HAP-1 (cell line): ENCODE measurements around the gene RAB11FIP2.

Source experiments
- DNase-seq, 2 experiments: peaks; one replicate each; pipeline ENCODE4 v3.0.0-alpha.2; 2016 to 2020; ENCODE audit warnings: low spot score in 2 of 2
- H3K27me3 ChIP-seq: fragments of 250-450 bp; sonication (Bioruptor Pico); 2 replicates; pipeline ENCODE4 v1.5.1; 2020; ENCODE audit warnings: low read depth, mild to moderate bottlenecking, moderate library complexity
- H3K36me3 ChIP-seq: fragments of 250-450 bp; sonication (Bioruptor Pico); replicated peaks from 2 replicates; pipeline ENCODE4 v1.5.1; 2020; ENCODE audit warnings: mild to moderate bottlenecking
- H3K4me1 ChIP-seq: fragments of 250-450 bp; sonication (Bioruptor Pico); 2 replicates; pipeline ENCODE4 v1.5.1; 2020; ENCODE audit warnings: mild to moderate bottlenecking
- H3K4me3 ChIP-seq: fragments of 250-450 bp; sonication (Bioruptor Pico); 2 replicates; pipeline ENCODE4 v1.5.1; 2020; ENCODE audit warnings: mild to moderate bottlenecking, moderate library complexity
- H3K9me3 ChIP-seq: fragments of 250-450 bp; sonication (Bioruptor Pico); 2 replicates; pipeline ENCODE4 v1.5.1; 2020; ENCODE audit warnings: mild to moderate bottlenecking, moderate library complexity
- in situ Hi-C: fragments of 300-500 bp; cut with MboI; formaldehyde crosslinking; loops from 3 replicates; pipeline ENCODE4 v1.14.3; 2020; ENCODE audit warnings: low sequenced_read_pairs, inconsistent platforms, mixed read lengths

The RAB11FIP2 gene

DNA sequence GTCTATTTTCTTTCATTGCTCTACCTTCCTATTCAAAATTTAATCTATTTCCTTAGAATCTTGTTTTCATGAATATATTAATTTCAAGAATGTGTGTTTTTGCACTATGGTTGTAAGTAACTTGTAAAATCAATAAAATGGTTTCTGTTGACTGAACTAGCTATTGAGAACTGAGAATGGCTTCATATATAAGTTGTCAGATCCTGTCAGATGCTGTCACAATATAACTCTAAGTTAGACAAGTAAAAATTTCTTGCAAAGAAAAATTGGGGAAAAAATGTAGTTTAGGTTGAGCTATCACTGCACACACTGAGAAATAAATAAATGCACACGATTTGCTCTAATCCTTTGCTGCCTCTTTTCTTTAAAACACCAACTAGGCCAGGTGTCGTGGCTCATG lies 89.8 kb downstream of the RAB11FIP2 start:
- DNase-seq: no peak
- Histone ChIP-seq H3K36me3 (no peaks in the 10 kb centered on the region), H3K27me3 (no peaks in the 10 kb centered on the region), H3K4me1 (peaks cover 13% of the 10 kb centered on the region), H3K4me3 (no peak overlapping the region), H3K9me3 (no peaks in the 10 kb centered on the region)
- in situ Hi-C loops: no loop called here

DNA sequence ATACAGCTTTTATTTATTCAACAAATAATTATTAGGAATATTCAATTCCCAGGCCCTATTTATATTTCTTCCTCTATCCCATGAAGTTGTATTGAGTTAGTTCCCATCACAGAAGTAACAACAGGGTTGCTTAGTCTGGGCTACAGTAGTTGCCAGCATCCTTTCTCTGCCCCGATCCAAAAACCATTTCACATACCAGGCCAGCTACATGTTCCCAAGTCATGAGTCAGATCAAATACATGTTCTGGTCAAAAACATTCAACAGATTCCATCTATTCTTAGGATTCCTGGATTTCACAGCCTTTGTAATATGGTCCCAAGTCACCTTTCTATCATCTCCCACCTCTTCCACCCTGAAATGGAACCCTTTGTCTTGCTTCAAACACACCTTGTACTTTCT lies 91.6 kb downstream of the RAB11FIP2 start:
- H3K4me1 ChIP-seq: no peaks in the 10 kb centered on the region
- in situ Hi-C loops: no loop called here
- H3K4me3 ChIP-seq: no peak overlapping the region
- no peaks in the 10 kb centered on the region for H3K27me3 ChIP-seq
- H3K36me3 ChIP-seq: no peaks in the 10 kb centered on the region
- H3K9me3 ChIP-seq: no peaks in the 10 kb centered on the region
- no peak for DNase-seq
